A375 (cell line): ENCODE data around the gene C1QTNF1. TPM values are rescaled to one million over a fixed set of nuclear protein-coding genes. Genes with fewer than 3 reads are reported as not detected.

ENCODE experiments used
- total RNA-seq: library from RNA; depleted of rRNA; stranded (reverse); fragments of >200 nt; shearing (Covaris generic); gene quantifications from 2 replicates; pipeline ENCODE4 v1.2.3, GENCODE V29; 2014; rRNA removed

The C1QTNF1 gene, protein sequence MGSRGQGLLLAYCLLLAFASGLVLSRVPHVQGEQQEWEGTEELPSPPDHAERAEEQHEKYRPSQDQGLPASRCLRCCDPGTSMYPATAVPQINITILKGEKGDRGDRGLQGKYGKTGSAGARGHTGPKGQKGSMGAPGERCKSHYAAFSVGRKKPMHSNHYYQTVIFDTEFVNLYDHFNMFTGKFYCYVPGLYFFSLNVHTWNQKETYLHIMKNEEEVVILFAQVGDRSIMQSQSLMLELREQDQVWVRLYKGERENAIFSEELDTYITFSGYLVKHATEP
- total RNA-seq, result 11.4 and 12.8 TPM in 2 replicates

DNA sequence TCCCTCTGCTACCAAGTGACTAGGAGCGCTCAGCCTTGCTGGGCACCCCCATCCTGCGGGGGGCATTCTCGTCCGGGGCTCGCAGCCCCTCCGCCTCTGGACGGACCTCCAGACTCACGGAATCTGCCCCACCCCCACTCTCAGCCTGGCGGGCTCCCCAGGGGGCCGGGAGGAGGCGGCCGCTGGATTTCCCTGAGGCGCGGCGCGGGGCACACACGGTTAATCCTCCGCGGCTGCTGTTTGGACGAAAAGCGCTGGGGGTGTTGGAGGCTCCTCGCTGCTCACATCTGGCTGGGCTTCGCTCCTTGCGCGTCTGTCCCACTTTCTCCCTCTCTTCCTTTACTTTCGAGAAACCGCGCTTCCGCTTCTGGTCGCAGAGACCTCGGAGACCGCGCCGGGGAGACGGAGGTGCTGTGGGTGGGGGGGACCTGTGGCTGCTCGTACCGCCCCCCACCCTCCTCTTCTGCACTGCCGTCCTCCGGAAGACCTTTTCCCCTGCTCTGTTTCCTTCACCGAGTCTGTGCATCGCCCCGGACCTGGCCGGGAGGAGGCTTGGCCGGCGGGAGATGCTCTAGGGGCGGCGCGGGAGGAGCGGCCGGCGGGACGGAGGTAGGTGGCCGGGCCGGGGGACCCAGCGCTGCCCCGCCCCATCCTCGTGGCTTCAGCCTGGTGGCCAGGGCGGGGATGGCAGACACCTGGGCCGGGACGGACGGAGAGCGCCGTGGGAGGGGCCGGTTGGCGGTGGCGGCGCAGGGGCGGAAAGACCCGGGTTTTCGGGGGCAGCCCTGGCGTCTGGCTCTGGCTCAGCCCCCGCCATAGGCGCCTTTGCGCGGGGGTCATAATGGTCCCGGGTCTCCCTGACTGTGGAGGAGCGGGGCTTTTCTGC, at the start of gene C1QTNF1:
C1QTNF1 (plus strand) TSS at position 284 of the 886 bp plus-strand sequence. CDS start 19,800 bp downstream, outside the sequence.

DNA sequence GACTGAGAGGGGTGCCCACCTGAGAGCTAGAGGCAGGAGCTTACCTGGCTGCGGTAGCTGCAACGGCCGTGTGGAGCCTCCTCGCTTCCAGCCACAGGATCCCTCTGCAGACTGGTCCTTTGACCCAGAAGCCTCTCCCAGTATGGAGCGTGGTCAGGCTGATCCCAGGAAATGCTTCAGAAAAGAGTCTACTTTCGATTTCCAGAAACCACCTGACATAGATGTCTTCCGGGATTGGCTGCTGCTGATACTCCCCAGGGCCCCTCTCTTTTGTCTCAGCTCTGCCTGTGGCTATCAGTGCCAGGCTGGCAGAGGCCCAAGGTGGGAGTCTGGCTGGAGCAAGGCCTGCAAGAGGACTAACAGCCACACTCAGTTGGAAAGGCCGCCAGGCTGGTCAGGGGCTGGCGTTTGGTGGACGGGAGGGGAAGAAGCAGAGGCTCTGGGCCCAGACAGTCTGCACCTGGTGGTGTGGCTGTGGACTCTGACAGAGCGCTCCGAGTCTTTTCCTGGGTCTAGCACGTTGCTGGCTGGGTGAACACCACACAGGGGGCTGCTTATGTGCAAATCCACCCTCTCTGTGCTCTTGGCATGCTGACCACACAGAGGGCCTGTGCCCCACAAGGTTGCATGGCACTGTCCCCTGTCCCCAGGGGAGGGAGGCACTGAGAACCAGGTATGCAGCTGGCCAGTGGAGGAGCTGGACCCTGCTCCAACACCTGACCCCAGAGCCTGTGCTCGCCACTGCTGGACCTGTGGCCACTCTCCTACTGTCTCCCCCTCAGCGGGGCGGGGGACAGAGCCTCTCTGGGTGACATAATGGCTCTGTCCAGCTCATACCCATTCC, 44.0 kb upstream of the C1QTNF1 start, which contains the start of gene LGALS3BP:
LGALS3BP (minus strand) TSS at position 144 of the 844 bp plus-strand sequence. CDS start 2,732 bp downstream, outside the sequence.

DNA sequence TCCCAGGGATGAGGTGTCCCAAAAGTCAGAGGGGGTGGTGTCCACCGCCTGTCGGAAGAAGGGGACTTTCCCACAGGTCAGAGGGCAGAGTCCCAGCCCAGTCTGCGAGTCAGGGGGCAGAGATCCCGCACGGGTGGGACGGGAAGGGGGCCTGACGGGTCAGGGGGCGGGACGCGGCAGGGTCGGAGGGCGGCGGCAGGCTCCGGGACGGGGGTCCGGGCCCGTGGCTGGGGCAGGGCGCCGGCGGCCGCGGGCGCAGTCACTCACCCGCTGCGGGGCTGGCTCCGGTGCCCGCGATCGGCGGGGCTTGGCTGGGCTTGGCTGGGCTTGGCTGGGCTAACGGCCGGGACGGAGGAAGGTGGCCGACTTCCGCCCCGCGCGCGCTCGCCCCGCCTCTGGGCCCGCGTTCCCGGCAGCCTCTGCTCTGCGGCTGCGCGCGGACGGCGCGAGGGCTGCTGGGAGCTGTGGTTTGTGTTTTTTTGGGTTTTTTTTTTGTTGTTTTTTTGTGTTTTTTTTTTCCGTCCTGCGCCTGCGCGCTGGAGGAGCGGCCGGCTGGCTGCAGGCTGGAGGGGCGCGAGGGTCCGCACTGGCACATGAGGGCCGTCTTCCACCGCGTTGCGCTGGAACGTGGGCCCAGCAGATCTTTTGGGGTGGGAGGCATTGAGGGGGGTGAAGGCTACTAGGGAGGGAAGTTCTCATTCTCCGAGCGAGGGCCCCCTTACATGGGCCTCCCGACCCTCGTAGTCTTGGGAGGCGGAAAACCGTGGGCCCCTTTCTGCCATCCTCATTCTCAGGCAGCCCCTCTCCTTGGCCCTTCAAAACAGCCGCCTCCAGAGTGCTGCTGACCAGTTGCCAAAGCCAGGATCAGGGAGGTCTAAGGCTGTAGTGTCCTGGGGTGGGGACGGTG, 14.3 kb upstream of the C1QTNF1 start, which contains the start of gene CANT1:
CANT1 (minus strand) TSS at position 368 of the 907 bp plus-strand sequence. CDS start 12,142 bp downstream, outside the sequence.

DNA sequence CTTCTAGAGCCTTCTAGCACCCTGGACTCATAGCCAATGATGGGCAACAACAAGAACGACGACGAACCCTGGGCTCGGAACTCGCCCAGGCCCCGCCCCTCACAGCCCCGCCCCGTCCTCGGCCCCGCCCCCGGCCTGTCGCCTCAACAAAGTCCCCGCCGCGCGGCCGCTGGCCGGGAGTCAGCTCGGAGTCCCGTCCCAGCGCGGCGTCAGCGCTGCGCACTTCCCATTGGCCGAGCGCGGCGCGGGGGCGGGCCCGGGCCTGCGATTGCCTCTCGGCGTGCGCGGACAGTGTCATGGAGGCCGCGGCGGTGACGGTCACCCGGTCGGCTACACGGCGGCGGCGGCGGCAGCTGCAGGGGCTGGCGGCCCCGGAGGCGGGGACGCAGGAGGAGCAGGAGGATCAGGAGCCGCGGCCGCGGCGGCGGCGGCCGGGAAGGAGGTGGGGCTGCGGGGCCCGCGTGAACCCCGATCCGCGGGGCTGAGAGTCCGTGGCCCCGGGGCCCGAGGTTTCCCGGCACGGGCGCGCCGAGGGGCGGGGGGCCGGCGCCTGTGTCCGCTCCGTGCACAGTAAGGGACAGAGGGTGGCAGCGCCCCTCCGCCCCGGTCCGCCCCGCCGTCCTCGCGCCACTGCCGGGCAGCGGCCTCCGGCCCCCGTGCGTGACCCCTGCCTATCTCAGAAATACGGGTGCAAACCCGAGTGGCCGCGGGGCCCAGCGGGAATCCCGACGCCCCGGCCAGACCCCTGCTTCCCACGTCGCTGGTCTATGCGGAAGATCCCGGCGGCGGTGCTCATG, 50.9 kb downstream of the C1QTNF1 start, which contains the start of gene ENGASE:
ENGASE (plus strand) TSS at position 176 of the 797 bp plus-strand sequence; CDS start at position 297, 121 bp downstream.

Other genes with a start within 250 kb of the C1QTNF1 start
- gene CYTH1, start 241.9 kb upstream of the C1QTNF1 start, total RNA-seq, result 16.2 and 16.8 TPM in 2 replicates
- 41.8 and 45.1 TPM in 2 replicates for gene USP36, start 183.4 kb upstream of the C1QTNF1 start, total RNA-seq
- gene CEP295NL, start 121.0 kb upstream of the C1QTNF1 start, total RNA-seq, result 0.49 and 0.80 TPM in 2 replicates
- gene TIMP2, start 98.8 kb upstream of the C1QTNF1 start, total RNA-seq, result 30.4 and 30.7 TPM in 2 replicates
- 424 and 538 TPM in 2 replicates for gene LGALS3BP, start 44.2 kb upstream of the C1QTNF1 start, total RNA-seq
- 32.4 and 33.9 TPM in 2 replicates for gene CANT1, start 14.4 kb upstream of the C1QTNF1 start, total RNA-seq
- 17.0 and 23.0 TPM in 2 replicates for gene ENGASE, start 50.7 kb downstream of the C1QTNF1 start, total RNA-seq